CD4-positive, alpha-beta T cell (primary cell): ENCODE results near the gene NETO1. TPM values are rescaled to one million over a fixed set of nuclear protein-coding genes. Genes with fewer than 3 reads are reported as not detected.

Experiments
- ATAC-seq: fragments of 200-7000 bp; cut with Tn5 transposase; one replicate; pipeline ENCODE4 v1.10.0; 2022; ENCODE audit warnings: mild to moderate bottlenecking; ENCODE audit not compliant: poor library complexity
- CTCF ChIA-PET: fragments of 350-600 bp; sonication (Branson Sonifier 250); formaldehyde crosslinking; loops from one replicate; lab custom pipeline; 2021; ENCODE audit warnings: antibody characterized with exemption, inconsistent platforms; lab: Charles Lee
- POLR2A ChIA-PET: fragments of 350-600 bp; sonication (Branson Sonifier 250); formaldehyde crosslinking; loops from one replicate; lab custom pipeline; 2021; ENCODE audit warnings: antibody characterized with exemption, inconsistent platforms; lab: Charles Lee
- DNase-seq, 14 experiments: peaks; one replicate each; pipeline ENCODE4 v3.0.0-alpha.2; 2013 to 2020; ENCODE audit warnings: mixed read lengths in 2 of 14
- H3K27ac ChIP-seq, 2 donors: one replicate each; pipeline versions ENCODE4 v1.5.1 to v1.7.0; 2013; ENCODE audit warnings: low read length in 2 of 2, low read depth in 1 of 2, mild to moderate bottlenecking in 1 of 2
- H3K27me3 ChIP-seq, 2 experiments: 1 replicate in 1 of 2; 2 replicates in 1 of 2; pipeline versions ENCODE4 v1.6.1 to v1.7.0; 2013; ENCODE audit warnings: low read length in 2 of 2, control low read depth in 1 of 2, mild to moderate bottlenecking in 1 of 2, moderate library complexity in 1 of 2; ENCODE audit not compliant: insufficient read depth in 2 of 2, control insufficient read depth in 1 of 2
- H3K36me3 ChIP-seq: one replicate; pipeline ENCODE4 v1.6.1; 2013; ENCODE audit warnings: low read length, control low read depth; ENCODE audit not compliant: insufficient read depth
- H3K4me1 ChIP-seq: one replicate; pipeline ENCODE4 v1.6.1; 2013; ENCODE audit warnings: low read length, control low read depth; ENCODE audit not compliant: insufficient read depth
- H3K4me3 ChIP-seq: one replicate; pipeline ENCODE4 v1.5.1; 2013; ENCODE audit warnings: mild to moderate bottlenecking, low read length, moderate library complexity
- H3K9me3 ChIP-seq, 2 experiments: 1 replicate in 1 of 2; 2 replicates in 1 of 2; pipeline versions ENCODE4 v1.6.1 to v1.7.0; 2013; ENCODE audit warnings: low read length in 2 of 2, mild to moderate bottlenecking in 2 of 2, control low read depth in 1 of 2, moderate library complexity in 1 of 2; ENCODE audit not compliant: control insufficient read depth in 1 of 2, insufficient read depth in 1 of 2
- H3K27ac Mint-ChIP-seq: one replicate; pipeline ENCODE4 v1.8.0; 2020; ENCODE audit warnings: mixed read lengths
- H3K27me3 Mint-ChIP-seq: one replicate; pipeline ENCODE4 v1.8.0; 2021; ENCODE audit warnings: mixed read lengths
- H3K36me3 Mint-ChIP-seq: one replicate; pipeline ENCODE4 v1.8.0; 2021; ENCODE audit warnings: low read depth, mixed read lengths
- H3K4me1 Mint-ChIP-seq: one replicate; pipeline ENCODE4 v1.8.0; 2021; ENCODE audit warnings: low read depth, mixed read lengths
- H3K4me3 Mint-ChIP-seq: one replicate; pipeline ENCODE4 v1.8.0; 2020; ENCODE audit warnings: mild to moderate bottlenecking, mixed read lengths
- H3K9me3 Mint-ChIP-seq: one replicate; pipeline ENCODE4 v1.8.0; 2020; ENCODE audit warnings: mixed read lengths
- intact Hi-C, 2 experiments: fragments of 100-400 bp; cut with DNase I in 1 of 2; cut with micrococcal nuclease in 1 of 2; formaldehyde crosslinking; loops; one replicate each; pipeline versions ENCODE4 v1.15.1 to v1.9.0; 2023 to 2025; cut with DNase I, micrococcal nuclease
- polyA plus RNA-seq, 2 donors: library from polyadenylated mRNA; unstranded; fragments of 120-200 nt; gene quantifications; one replicate each; pipeline ENCODE4 v1.2.1, GENCODE V29; 2013
- total RNA-seq, 174 experiments: library from RNA in 2 of 174; stranded (reverse) in 2 of 174; gene quantifications; one replicate each; pipeline ENCODE4 v1.2.3 and lab custom pipeline; 2021 to 2026
- TF ChIP-seq, protein P1 (sequence below): fragments of 200-600 bp; IDR thresholded peaks from one replicate; pipeline ENCODE4 v1.8.0; 2022; ENCODE audit warnings: antibody characterized with exemption, mild to moderate bottlenecking

NETO1 gene, protein sequence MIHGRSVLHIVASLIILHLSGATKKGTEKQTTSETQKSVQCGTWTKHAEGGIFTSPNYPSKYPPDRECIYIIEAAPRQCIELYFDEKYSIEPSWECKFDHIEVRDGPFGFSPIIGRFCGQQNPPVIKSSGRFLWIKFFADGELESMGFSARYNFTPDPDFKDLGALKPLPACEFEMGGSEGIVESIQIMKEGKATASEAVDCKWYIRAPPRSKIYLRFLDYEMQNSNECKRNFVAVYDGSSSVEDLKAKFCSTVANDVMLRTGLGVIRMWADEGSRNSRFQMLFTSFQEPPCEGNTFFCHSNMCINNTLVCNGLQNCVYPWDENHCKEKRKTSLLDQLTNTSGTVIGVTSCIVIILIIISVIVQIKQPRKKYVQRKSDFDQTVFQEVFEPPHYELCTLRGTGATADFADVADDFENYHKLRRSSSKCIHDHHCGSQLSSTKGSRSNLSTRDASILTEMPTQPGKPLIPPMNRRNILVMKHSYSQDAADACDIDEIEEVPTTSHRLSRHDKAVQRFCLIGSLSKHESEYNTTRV
- not detected for total RNA-seq
- polyA plus RNA-seq (2013, experiment 1 of 2): 0.05 TPM
- 0.14 TPM for polyA plus RNA-seq (2013, experiment 2 of 2)
- total RNA-seq (lab: John Stamatoyannopoulos, UW): 0 to 0.24 (median 0) reads per million in 172 experiments

DNA sequence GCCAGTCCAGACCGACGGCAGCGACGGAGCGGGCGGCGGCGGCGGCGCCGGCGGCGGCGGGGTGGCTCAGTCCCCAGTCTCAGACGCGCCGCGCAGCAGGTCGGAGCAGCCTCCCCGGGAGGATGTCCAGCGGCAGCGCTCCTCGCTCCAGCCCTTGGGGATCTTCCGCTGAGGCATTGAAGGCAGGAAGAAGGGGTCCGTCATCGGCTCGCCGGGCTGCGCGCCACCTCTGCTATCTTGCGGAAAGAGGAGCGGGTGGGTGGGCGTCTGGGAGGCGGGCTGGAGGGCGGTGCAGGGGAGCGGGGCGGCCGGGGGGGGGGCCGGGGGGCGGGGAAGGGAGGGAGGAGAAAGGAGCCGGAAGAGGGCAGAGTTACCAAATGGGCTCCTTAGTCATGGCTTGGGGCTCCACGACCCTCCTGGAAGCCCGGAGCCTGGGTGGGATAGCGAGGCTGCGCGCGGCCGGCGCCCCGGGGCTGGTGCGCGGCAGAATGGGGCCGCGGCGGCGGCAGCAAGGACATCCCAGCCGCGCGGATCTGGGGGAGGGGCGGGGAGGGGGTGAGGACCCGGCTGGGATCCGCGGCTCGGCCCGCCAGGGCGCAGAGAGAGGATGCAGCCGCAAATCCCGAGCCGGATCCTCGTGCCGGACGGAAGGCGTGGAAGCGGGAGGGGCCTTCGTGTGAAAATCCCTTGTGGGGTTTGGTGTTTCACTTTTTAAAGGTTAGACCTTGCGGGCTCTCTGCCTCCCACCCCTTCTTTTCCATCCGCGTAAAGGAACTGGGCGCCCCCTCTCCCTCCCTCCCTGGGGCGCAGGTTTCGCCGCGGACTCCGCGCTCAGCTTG, at the start of gene NETO1:
NETO1 (minus strand) TSS at position 242 of the 839 bp plus-strand sequence. CDS start 696 bp downstream, outside the sequence.
- TF ChIP-seq, protein P1, sequence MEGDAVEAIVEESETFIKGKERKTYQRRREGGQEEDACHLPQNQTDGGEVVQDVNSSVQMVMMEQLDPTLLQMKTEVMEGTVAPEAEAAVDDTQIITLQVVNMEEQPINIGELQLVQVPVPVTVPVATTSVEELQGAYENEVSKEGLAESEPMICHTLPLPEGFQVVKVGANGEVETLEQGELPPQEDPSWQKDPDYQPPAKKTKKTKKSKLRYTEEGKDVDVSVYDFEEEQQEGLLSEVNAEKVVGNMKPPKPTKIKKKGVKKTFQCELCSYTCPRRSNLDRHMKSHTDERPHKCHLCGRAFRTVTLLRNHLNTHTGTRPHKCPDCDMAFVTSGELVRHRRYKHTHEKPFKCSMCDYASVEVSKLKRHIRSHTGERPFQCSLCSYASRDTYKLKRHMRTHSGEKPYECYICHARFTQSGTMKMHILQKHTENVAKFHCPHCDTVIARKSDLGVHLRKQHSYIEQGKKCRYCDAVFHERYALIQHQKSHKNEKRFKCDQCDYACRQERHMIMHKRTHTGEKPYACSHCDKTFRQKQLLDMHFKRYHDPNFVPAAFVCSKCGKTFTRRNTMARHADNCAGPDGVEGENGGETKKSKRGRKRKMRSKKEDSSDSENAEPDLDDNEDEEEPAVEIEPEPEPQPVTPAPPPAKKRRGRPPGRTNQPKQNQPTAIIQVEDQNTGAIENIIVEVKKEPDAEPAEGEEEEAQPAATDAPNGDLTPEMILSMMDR: no peak
- Histone ChIP-seq H3K9me3 (peaks cover 0 to 42% of the 10 kb centered on the region in 2 experiments), H3K27ac (no peak within 1 kb of the TSS), H3K36me3 (no peaks in the 10 kb centered on the region), H3K4me1 (no peaks in the 10 kb centered on the region), H3K4me3 (no peak within 1 kb of the TSS), H3K27me3 (peaks cover 16 to 23% of the 10 kb centered on the region in 2 experiments)
- DNase-seq (no peak), ATAC-seq (no peak)
- intact Hi-C loops: no loop called here
- peaks cover 35% of the 10 kb centered on the region for H3K27me3 Mint-ChIP-seq
- H3K36me3 Mint-ChIP-seq: no peaks in the 10 kb centered on the region
- H3K9me3 Mint-ChIP-seq: peaks cover 2% of the 10 kb centered on the region
- no peaks in the 10 kb centered on the region for H3K4me1 Mint-ChIP-seq
- ChIA-PET POLR2A (no interaction called here), CTCF (no interaction called here)
- H3K4me3 Mint-ChIP-seq: no peak within 1 kb of the TSS
- H3K27ac Mint-ChIP-seq: no peak within 1 kb of the TSS

DNA sequence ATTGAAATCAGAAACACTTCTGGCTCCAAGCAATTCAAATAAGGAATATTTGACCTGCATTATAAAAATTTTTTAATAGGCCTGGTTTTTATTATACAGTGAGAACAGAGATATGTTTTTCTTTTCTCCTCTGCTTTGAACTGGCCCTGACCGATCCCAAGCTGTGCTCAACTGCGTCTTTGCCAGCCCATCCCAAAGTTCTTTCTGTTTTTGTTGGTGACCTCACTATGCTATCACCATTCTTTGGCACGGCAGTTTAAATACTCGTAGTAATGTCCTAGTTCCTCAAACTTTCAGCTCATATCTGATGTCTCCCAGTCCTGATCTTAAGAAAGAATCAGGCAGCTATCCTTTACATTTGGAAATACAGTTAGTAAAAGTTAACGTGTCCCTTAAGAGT, 42.3 kb upstream of the NETO1 start:
- no peak overlapping the region for H3K27ac Mint-ChIP-seq
- no peaks in the 10 kb centered on the region for H3K9me3 ChIP-seq
- no peaks in the 10 kb centered on the region for H3K27me3 Mint-ChIP-seq
- ChIA-PET CTCF (no interaction called here), POLR2A (no interaction called here)
- H3K4me1 ChIP-seq: no peaks in the 10 kb centered on the region
- no peak overlapping the region for H3K4me3 ChIP-seq
- H3K36me3 ChIP-seq: no peaks in the 10 kb centered on the region
- DNase-seq (no peak), ATAC-seq (no peak)
- H3K4me3 Mint-ChIP-seq: no peak overlapping the region
- H3K36me3 Mint-ChIP-seq: no peaks in the 10 kb centered on the region
- H3K27me3 ChIP-seq: no peaks in the 10 kb centered on the region
- peaks cover 3% of the 10 kb centered on the region for H3K9me3 Mint-ChIP-seq
- no peak overlapping the region for H3K27ac ChIP-seq
- intact Hi-C loops: no loop called here
- TF ChIP-seq, protein P1: no peak
- H3K4me1 Mint-ChIP-seq: no peaks in the 10 kb centered on the region

DNA sequence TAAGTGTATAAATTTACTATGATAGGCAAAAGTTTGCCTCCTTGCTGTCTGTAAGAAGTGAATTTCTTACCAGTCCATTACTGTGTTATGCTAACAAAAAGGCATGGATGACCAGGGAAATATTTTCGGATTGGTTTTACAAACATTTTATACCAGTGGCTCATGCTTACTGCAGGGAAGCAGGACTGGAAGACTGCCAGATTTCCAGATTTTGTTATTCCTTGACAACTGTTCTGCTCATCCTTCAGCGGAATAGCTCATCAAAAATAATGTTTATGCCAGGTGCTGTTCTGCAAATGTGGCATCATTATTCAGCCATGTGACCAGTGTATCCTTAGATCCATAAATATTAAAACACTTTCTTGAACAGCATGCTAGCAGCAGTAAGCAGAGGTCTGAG, 40.4 kb upstream of the NETO1 start:
- intact Hi-C loops: no loop called here
- no peaks in the 10 kb centered on the region for H3K27me3 Mint-ChIP-seq
- peaks cover 3% of the 10 kb centered on the region for H3K9me3 Mint-ChIP-seq

More for the DNA sequence above, 40.4 kb upstream of the NETO1 start:
- ChIA-PET CTCF (no interaction called here), POLR2A (no interaction called here)
- H3K36me3 ChIP-seq: no peaks in the 10 kb centered on the region
- no peak overlapping the region for H3K4me3 Mint-ChIP-seq
- no peaks in the 10 kb centered on the region for H3K36me3 Mint-ChIP-seq
- DNase-seq (no peak), ATAC-seq (no peak)
- H3K4me3 ChIP-seq: no peak overlapping the region
- no peak overlapping the region for H3K27ac Mint-ChIP-seq
- no peak overlapping the region for H3K27ac ChIP-seq
- H3K4me1 ChIP-seq: no peaks in the 10 kb centered on the region
- H3K9me3 ChIP-seq: no peaks in the 10 kb centered on the region
- no peaks in the 10 kb centered on the region for H3K27me3 ChIP-seq
- TF ChIP-seq, protein P1: no peak
- no peaks in the 10 kb centered on the region for H3K4me1 Mint-ChIP-seq
